Fibroblast of lung (primary cell): ENCODE measurements around the gene NTSR1. TPM values are rescaled to one million over a fixed set of nuclear protein-coding genes. Genes with fewer than 3 reads are reported as not detected.

Experiments used
- DNase-seq, 2 donors: peaks; one replicate each; pipeline versions ENCODE4 v3.0.0 to v3.0.0-alpha.2; 2010; ENCODE audit warnings: low read depth in 2 of 2
- H2AFZ ChIP-seq: 2 replicates; pipeline ENCODE4 v1.5.1; 2012; ENCODE audit warnings: low read length, control low read depth, inconsistent platforms
- H3K27ac ChIP-seq: 2 replicates; pipeline ENCODE4 v1.5.1; 2011; ENCODE audit warnings: low read length, control low read depth; ENCODE audit not compliant: insufficient read depth
- H3K27me3 ChIP-seq: 2 replicates; pipeline ENCODE4 v1.5.1; 2011; ENCODE audit warnings: mild to moderate bottlenecking, low read length; ENCODE audit not compliant: control insufficient read depth, insufficient read depth
- H3K36me3 ChIP-seq: 2 replicates; pipeline ENCODE4 v1.5.1; 2011; ENCODE audit warnings: low read length; ENCODE audit not compliant: control insufficient read depth, insufficient read depth
- H3K4me1 ChIP-seq: 2 replicates; pipeline ENCODE4 v1.5.1; 2011; ENCODE audit warnings: low read length; ENCODE audit not compliant: control insufficient read depth, insufficient read depth; ENCODE audit errors: extremely low read depth
- H3K4me2 ChIP-seq: 2 replicates; pipeline ENCODE4 v1.5.1; 2011; ENCODE audit warnings: low read length, control low read depth; ENCODE audit not compliant: insufficient read depth; ENCODE audit errors: extremely low read depth
- H3K4me3 ChIP-seq, 4 experiments: fragments of 200-600 bp in 1 of 4; sonication (generic) in 1 of 4; replicated peaks in 1 of 4; 2 replicates each; pipeline ENCODE4 v1.5.1; 2011 to 2016; ENCODE audit warnings: low read length in 4 of 4, low read depth in 3 of 4, mild to moderate bottlenecking in 3 of 4, control low read depth in 2 of 4, inconsistent platforms in 1 of 4, mixed read lengths in 1 of 4; ENCODE audit not compliant: insufficient read depth in 1 of 4; ENCODE audit errors: control extremely low read depth in 1 of 4
- H3K79me2 ChIP-seq: 2 replicates; pipeline ENCODE4 v1.5.1; 2012; ENCODE audit warnings: mild to moderate bottlenecking, low read length, inconsistent platforms; ENCODE audit not compliant: control insufficient read depth, insufficient read depth
- H3K9ac ChIP-seq: 2 replicates; pipeline ENCODE4 v1.5.1; 2011; ENCODE audit warnings: mild to moderate bottlenecking, low read length, control low read depth; ENCODE audit not compliant: insufficient read depth
- H3K9me3 ChIP-seq: 2 replicates; pipeline ENCODE4 v1.5.1; 2012; ENCODE audit warnings: low read depth, low read length; ENCODE audit not compliant: control insufficient read depth, insufficient read depth
- H4K20me1 ChIP-seq: 2 replicates; pipeline ENCODE4 v1.5.1; 2011; ENCODE audit warnings: low read length; ENCODE audit not compliant: control insufficient read depth, insufficient read depth; ENCODE audit errors: extremely low read depth
- EZH2 ChIP-seq: IDR thresholded peaks from 2 replicates; pipeline ENCODE4 v1.5.1; 2012; ENCODE audit warnings: low read length, control low read depth, mild to moderate bottlenecking; ENCODE audit errors: missing control alignments
- polyA plus RNA-seq, 2 donors: library from polyadenylated mRNA; depleted of rRNA in 1 of 2; stranded (reverse) in 1 of 2; unstranded in 1 of 2; fragments of >200 nt; gene quantifications; 2 replicates each; pipeline ENCODE4 v1.2.1, GENCODE V29; 2011 to 2012; ENCODE audit warnings: missing spikeins in 1 of 2
- total RNA-seq: library from RNA; depleted of rRNA; stranded (reverse); fragments of >200 nt; gene quantifications from 2 replicates; pipeline ENCODE4 v1.2.1, GENCODE V29; 2014
- TF ChIP-seq, protein P1 (sequence below), 2 donors: IDR thresholded peaks in 1 of 2; conservative IDR thresholded peaks in 1 of 2; 1 replicate in 1 of 2; 2 replicates in 1 of 2; pipeline ENCODE4 v1.5.1; 2011 to 2012; ENCODE audit warnings: low read length in 2 of 2, control low read depth in 1 of 2, inconsistent platforms in 1 of 2, low read depth in 1 of 2, mild to moderate bottlenecking in 1 of 2

The NTSR1 gene
- total and polyA plus RNA-seq, 2 donors (not counting 1 experiment from before 2014, with no cell fraction given): 0.05 to 0.33 TPM

DNA sequence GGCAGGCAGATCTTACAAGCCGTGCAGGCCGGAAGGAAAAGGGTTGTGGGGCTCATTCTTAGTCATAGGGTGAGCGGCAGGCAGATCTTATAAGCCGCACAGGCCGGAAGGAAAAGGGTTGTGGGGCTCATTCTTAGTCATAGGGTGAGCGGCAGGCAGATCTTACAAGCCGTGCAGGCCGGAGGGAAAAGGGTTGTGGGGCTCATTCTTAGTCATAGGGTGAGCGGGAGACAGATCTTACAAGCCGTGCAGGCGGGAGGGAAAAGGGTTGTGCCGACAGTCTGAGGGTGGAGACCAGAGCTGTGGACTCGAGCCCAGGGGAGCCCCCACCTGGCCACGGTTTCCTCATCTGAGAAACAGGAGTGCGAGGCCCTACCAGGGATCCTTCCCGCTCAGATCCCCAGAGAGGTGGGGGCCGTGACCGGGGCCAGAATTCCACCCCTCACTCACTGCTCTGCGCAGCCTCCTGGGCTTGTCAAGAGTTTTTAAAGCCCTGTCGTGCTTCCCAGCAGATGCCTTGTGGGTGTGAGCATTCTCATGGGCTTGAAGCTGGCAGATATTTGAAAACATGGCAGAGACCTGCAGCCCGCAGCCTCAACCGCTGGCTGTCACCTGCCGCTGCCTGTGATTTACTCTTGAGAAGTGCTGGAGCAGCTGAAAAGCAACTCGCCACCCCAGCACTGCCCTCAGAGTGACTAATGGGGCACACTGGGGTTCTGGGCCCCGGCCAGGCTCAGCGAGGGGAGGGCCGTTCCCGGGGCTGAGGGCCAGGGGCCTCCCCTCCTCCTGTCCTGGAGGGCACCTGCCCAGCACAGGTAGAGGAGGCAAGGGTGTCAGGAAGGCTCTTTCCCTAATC is 31.9 kb downstream of the NTSR1 start:
- TF ChIP-seq EZH2: no peak
- TF ChIP-seq, protein P1, sequence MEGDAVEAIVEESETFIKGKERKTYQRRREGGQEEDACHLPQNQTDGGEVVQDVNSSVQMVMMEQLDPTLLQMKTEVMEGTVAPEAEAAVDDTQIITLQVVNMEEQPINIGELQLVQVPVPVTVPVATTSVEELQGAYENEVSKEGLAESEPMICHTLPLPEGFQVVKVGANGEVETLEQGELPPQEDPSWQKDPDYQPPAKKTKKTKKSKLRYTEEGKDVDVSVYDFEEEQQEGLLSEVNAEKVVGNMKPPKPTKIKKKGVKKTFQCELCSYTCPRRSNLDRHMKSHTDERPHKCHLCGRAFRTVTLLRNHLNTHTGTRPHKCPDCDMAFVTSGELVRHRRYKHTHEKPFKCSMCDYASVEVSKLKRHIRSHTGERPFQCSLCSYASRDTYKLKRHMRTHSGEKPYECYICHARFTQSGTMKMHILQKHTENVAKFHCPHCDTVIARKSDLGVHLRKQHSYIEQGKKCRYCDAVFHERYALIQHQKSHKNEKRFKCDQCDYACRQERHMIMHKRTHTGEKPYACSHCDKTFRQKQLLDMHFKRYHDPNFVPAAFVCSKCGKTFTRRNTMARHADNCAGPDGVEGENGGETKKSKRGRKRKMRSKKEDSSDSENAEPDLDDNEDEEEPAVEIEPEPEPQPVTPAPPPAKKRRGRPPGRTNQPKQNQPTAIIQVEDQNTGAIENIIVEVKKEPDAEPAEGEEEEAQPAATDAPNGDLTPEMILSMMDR (conservative IDR thresholded peaks at IDR 0.05 in 1 of 2, IDR thresholded peaks at IDR 0.05 in 1 of 2; ENCODE audit: low read depth in 1 of 2, low read length in 2 of 2): no peak
- Histone ChIP-seq H3K36me3 (no peaks in the 10 kb centered on the region), H3K79me2 (no peaks in the 10 kb centered on the region), H2AFZ (no peak overlapping the region), H3K4me1 (peaks cover 14% of the 10 kb centered on the region), H4K20me1 (no peaks in the 10 kb centered on the region), H3K4me3 (no peak overlapping the region), H3K9ac (no peak overlapping the region), H3K27ac (peak overlapping the region; percentile 72), H3K4me2 (no peak overlapping the region), H3K27me3 (no peaks in the 10 kb centered on the region), H3K9me3 (no peaks in the 10 kb centered on the region)
- DNase-seq: peak; percentile 82 to 91

- H3K4me1 ChIP-seq: peaks cover 14% of the 10 kb centered on the region
- no peak overlapping the region for H3K4me2 ChIP-seq
- H3K79me2 ChIP-seq: no peaks in the 10 kb centered on the region
- H3K36me3 ChIP-seq: no peaks in the 10 kb centered on the region
- H3K27ac ChIP-seq: peak overlapping the region; percentile 72
- DNase-seq: peak in 1 of 2 donors; percentile 29
- H3K9ac ChIP-seq: no peak overlapping the region
- TF ChIP-seq, protein P1 (conservative IDR thresholded peaks at IDR 0.05 in 1 of 2, IDR thresholded peaks at IDR 0.05 in 1 of 2; ENCODE audit: low read depth in 1 of 2, low read length in 2 of 2): no peak
- TF ChIP-seq EZH2: no peak
- H2AFZ ChIP-seq: no peak overlapping the region
- no peaks in the 10 kb centered on the region for H3K9me3 ChIP-seq
- H3K4me3 ChIP-seq: no peak overlapping the region
- no peaks in the 10 kb centered on the region for H3K27me3 ChIP-seq
- H4K20me1 ChIP-seq: no peaks in the 10 kb centered on the region
These were observed 32.6 kb downstream of the NTSR1 start for GRCh38 chr20:62741191-62741691.

GRCh38 chr20:62741701-62742491 is 33.3 kb downstream of the NTSR1 start:
- Histone ChIP-seq H2AFZ (no peak overlapping the region), H4K20me1 (no peaks in the 10 kb centered on the region), H3K4me3 (no peak overlapping the region), H3K9ac (no peak overlapping the region), H3K4me1 (peaks cover 14% of the 10 kb centered on the region), H3K36me3 (no peaks in the 10 kb centered on the region), H3K9me3 (no peaks in the 10 kb centered on the region), H3K4me2 (no peak overlapping the region), H3K27me3 (no peaks in the 10 kb centered on the region), H3K27ac (no peak overlapping the region), H3K79me2 (no peaks in the 10 kb centered on the region)
- no peak for DNase-seq
- TF ChIP-seq EZH2: no peak
- TF ChIP-seq, protein P1 (conservative IDR thresholded peaks at IDR 0.05 in 1 of 2, IDR thresholded peaks at IDR 0.05 in 1 of 2; ENCODE audit: low read depth in 1 of 2, low read length in 2 of 2): no peak
